Fibroblast of villous mesenchyme (primary cell): Measurements from ENCODE around the gene MAN1C1. TPM values are rescaled to one million over a fixed set of nuclear protein-coding genes. Genes with fewer than 3 reads are reported as not detected.

ENCODE experiments used
- DNase-seq: peaks from one replicate; pipeline ENCODE4 v3.0.0-alpha.2; 2010; ENCODE audit warnings: low read depth
- H3K4me3 ChIP-seq: 2 replicates; pipeline ENCODE4 v1.5.1; 2011; ENCODE audit warnings: low read depth, mild to moderate bottlenecking, low read length
- CTCF ChIP-seq: IDR thresholded peaks from 2 replicates; pipeline ENCODE4 v1.5.1; 2012; ENCODE audit warnings: low read depth, mild to moderate bottlenecking, low read length; ENCODE audit not compliant: insufficient read depth
- total RNA-seq: library from RNA; depleted of rRNA; stranded (reverse); fragments of >200 nt; gene quantifications from 2 replicates; pipeline ENCODE4 v1.2.3, GENCODE V29; 2012

Gene MAN1C1
- total RNA-seq, 1 donor, result 5.2 TPM

DNA sequence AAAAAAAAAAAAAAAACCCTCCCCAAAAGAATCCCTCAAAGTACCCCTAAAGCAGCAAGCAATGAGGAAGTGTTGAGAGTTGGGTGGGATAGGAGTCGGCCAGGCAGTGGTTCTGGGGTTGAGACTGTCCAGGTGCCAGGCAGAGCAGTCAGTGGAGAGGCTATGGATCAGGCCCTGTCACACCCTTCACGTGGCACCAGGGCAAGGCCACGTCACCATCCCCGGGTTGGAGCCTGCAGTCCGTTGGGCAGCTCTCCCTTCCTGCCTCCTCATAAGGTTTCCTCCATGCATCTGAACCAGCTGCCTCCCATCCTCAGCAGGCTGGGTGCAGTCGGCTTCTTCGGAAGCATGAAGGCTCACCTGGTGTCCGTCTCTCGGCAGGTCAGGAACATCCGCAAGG, 146.9 kb downstream of the MAN1C1 start:
- no peak for DNase-seq
- TF ChIP-seq CTCF, result no peak
- H3K4me3 ChIP-seq, result no peak overlapping the region

GRCh38 chr1:25765136-25765922, 148.7 kb downstream of the MAN1C1 start:
- DNase-seq, result no peak
- no peak for TF ChIP-seq CTCF
- no peak overlapping the region for H3K4me3 ChIP-seq

- no peak overlapping the region for H3K4me3 ChIP-seq
- TF ChIP-seq CTCF, result no peak
- no peak for DNase-seq
Measured at GRCh38 chr1:25765923-25766589, 149.5 kb downstream of the MAN1C1 start.

GRCh38 chr1:25766721-25767436, 150.3 kb downstream of the MAN1C1 start:
- DNase-seq, result no peak
- H3K4me3 ChIP-seq, result no peak overlapping the region
- no peak for TF ChIP-seq CTCF

DNA sequence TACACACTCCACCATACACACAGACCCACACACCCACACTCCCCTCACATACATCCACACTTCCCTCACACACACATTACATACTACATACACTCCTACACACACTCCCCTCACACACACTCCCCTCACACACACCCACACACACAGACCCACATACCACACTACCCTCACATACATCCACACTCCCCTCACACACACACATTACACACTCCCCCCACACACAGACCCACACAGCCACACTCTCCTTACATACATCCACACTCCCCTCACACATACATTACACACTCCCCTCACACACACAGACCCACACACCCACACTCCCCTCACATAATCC, 150.8 kb downstream of the MAN1C1 start:
- no peak overlapping the region for H3K4me3 ChIP-seq
- no peak for TF ChIP-seq CTCF
- no peak for DNase-seq

GRCh38 chr1:25768999-25769398, 152.4 kb downstream of the MAN1C1 start:
- DNase-seq, result no peak
- TF ChIP-seq CTCF, result no peak
- no peak overlapping the region for H3K4me3 ChIP-seq
